Tibial nerve (tissue), 4 donors: ENCODE results near the gene SBNO2.

ENCODE experiments used
- CTCF ChIP-seq, 5 experiments: fragments of 200-600 bp in 3 of 5; fragments of 450-650 bp in 2 of 5; sonication (generic) in 3 of 5; IDR thresholded peaks; one replicate each; pipeline ENCODE4 v1.5.1; 2016 to 2019; ENCODE audit warnings: antibody characterized with exemption in 5 of 5, mild to moderate bottlenecking in 3 of 5, moderate library complexity in 2 of 5
- EP300 ChIP-seq, 2 donors: sonication (generic); formaldehyde crosslinking; IDR thresholded peaks; one replicate each; pipeline ENCODE4 v1.6.1; 2017; ENCODE audit warnings: antibody characterized with exemption in 2 of 2, mild to moderate bottlenecking in 1 of 2

GRCh38 chr19:1158885-1159448 is 15.1 kb downstream of the SBNO2 start:
- no peak for TF ChIP-seq EP300 (IDR thresholded peaks at IDR 0.05)
- TF ChIP-seq CTCF (IDR thresholded peaks at IDR 0.05), result no peak
